Urinary bladder (tissue), 4 donors: ENCODE results near the gene ACD. TPM values are rescaled to one million over a fixed set of nuclear protein-coding genes. Genes with fewer than 3 reads are reported as not detected.

Experiments
- DNase-seq: peaks from one replicate; pipeline ENCODE4 v3.0.0-alpha.2; 2015; ENCODE audit errors: extremely low spot score
- H3K27ac ChIP-seq: one replicate; pipeline ENCODE4 v1.5.1; 2013; ENCODE audit warnings: low read depth, mild to moderate bottlenecking, moderate library complexity
- H3K36me3 ChIP-seq: one replicate; pipeline ENCODE4 v1.6.1; 2013; ENCODE audit warnings: mild to moderate bottlenecking, moderate library complexity; ENCODE audit not compliant: insufficient read depth
- H3K4me1 ChIP-seq: one replicate; pipeline ENCODE4 v1.6.1; 2013; ENCODE audit warnings: mild to moderate bottlenecking, moderate library complexity; ENCODE audit not compliant: insufficient read depth
- H3K4me3 ChIP-seq: one replicate; pipeline ENCODE4 v1.5.1; 2013; ENCODE audit warnings: low read depth, low read length
- WGBS: extraction: QIAGEN DNeasy Blood & Tissue Kit; methylation state at CpG from one replicate; pipeline ENCODE4 v1.1.7; 2013; 5-methylcytosine and 5-hydroxymethylcytosine counted together
- polyA plus RNA-seq: library from polyadenylated mRNA; stranded (reverse); fragments of 200-250 nt; gene quantifications from one replicate; pipeline ENCODE4 v1.2.3, GENCODE V29; 2013
- total RNA-seq: library from RNA; depleted of rRNA; stranded (reverse); fragments of >200 nt; gene quantifications from one replicate; pipeline ENCODE4 v1.2.3, GENCODE V29; 2014
- donor health status: healthy with polysubstance abuse.
- donor health status: healthy.

Gene ACD
- total and polyA plus RNA-seq, 2 donors: 9.5 to 34.6 TPM

- Histone ChIP-seq H3K36me3 (no peaks in the 10 kb centered on the region), H3K27ac (no peak overlapping the region), H3K4me3 (peak overlapping the region; percentile 40), H3K4me1 (no peaks in the 10 kb centered on the region)
- 12% methylated on average over 59 of the region's 59 CpGs for WGBS
- DNase-seq: no peak
These were observed 7.4 kb downstream of the ACD start for GRCh38 chr16:67652578-67653127.

- 85% methylated on average over 4 of the region's 4 CpGs for WGBS
These were observed 8.2 kb downstream of the ACD start for GRCh38 chr16:67651847-67652246.

GRCh38 chr16:67651039-67651438, 9.0 kb downstream of the ACD start:
- Histone ChIP-seq H3K4me1 (no peaks in the 10 kb centered on the region), H3K4me3 (no peak overlapping the region), H3K27ac (no peak overlapping the region), H3K36me3 (no peaks in the 10 kb centered on the region)
- DNase-seq: no peak
- WGBS: 90% methylated on average over 7 of the region's 7 CpGs

More at GRCh38 chr16:67651847-67652246, 8.2 kb downstream of the ACD start:
- DNase-seq: no peak
- Histone ChIP-seq H3K4me3 (no peak overlapping the region), H3K27ac (no peak overlapping the region), H3K36me3 (no peaks in the 10 kb centered on the region), H3K4me1 (no peaks in the 10 kb centered on the region)

GRCh38 chr16:67650023-67650422, 10.0 kb downstream of the ACD start:
- DNase-seq: no peak
- WGBS: 65% methylated on average over 8 of the region's 8 CpGs

GRCh38 chr16:67649494-67649931, 10.5 kb downstream of the ACD start:
- WGBS: 15% methylated on average over 34 of the region's 34 CpGs
- H3K36me3 ChIP-seq: no peaks in the 10 kb centered on the region
- no peaks in the 10 kb centered on the region for H3K4me1 ChIP-seq
- DNase-seq: no peak
- H3K4me3 ChIP-seq: no peak overlapping the region
- H3K27ac ChIP-seq: no peak overlapping the region

More at GRCh38 chr16:67650023-67650422, 10.0 kb downstream of the ACD start:
- H3K36me3 ChIP-seq: no peaks in the 10 kb centered on the region
- no peak overlapping the region for H3K4me3 ChIP-seq
- H3K27ac ChIP-seq: no peak overlapping the region
- H3K4me1 ChIP-seq: no peaks in the 10 kb centered on the region

GRCh38 chr16:67648764-67649407, 11.2 kb downstream of the ACD start:
- DNase-seq: no peak
- WGBS: 47% methylated on average over 35 of the region's 35 CpGs
- Histone ChIP-seq H3K4me3 (no peak overlapping the region), H3K36me3 (no peaks in the 10 kb centered on the region), H3K4me1 (no peaks in the 10 kb centered on the region), H3K27ac (no peak overlapping the region)

GRCh38 chr16:67648088-67648763, 11.8 kb downstream of the ACD start:
- Histone ChIP-seq H3K4me3 (no peak overlapping the region), H3K27ac (no peak overlapping the region)
- no peak for DNase-seq

GRCh38 chr16:67647681-67648080, 12.4 kb downstream of the ACD start:
- DNase-seq: no peak
- Histone ChIP-seq H3K27ac (no peak overlapping the region), H3K4me1 (no peaks in the 10 kb centered on the region), H3K4me3 (no peak overlapping the region), H3K36me3 (no peaks in the 10 kb centered on the region)
- 68% methylated on average over 13 of the region's 13 CpGs for WGBS

More at GRCh38 chr16:67648088-67648763, 11.8 kb downstream of the ACD start:
- Histone ChIP-seq H3K36me3 (no peaks in the 10 kb centered on the region), H3K4me1 (no peaks in the 10 kb centered on the region)
- WGBS: 20% methylated on average over 65 of the region's 65 CpGs

GRCh38 chr16:67647111-67647651, 12.9 kb downstream of the ACD start:
- 75% methylated on average over 15 of the region's 15 CpGs for WGBS
- no peak overlapping the region for H3K27ac ChIP-seq
- no peak for DNase-seq
- no peaks in the 10 kb centered on the region for H3K4me1 ChIP-seq
- no peaks in the 10 kb centered on the region for H3K36me3 ChIP-seq
- no peak overlapping the region for H3K4me3 ChIP-seq

- Histone ChIP-seq H3K4me1 (no peaks in the 10 kb centered on the region), H3K27ac (no peak overlapping the region), H3K4me3 (peak overlapping the region; percentile 22), H3K36me3 (no peaks in the 10 kb centered on the region)
- no peak for DNase-seq
- 84% methylated on average over 15 of the region's 15 CpGs for WGBS
These were observed 14.5 kb downstream of the ACD start for GRCh38 chr16:67645397-67646121.

GRCh38 chr16:67644038-67644437, 16.0 kb downstream of the ACD start:
- no peak overlapping the region for H3K27ac ChIP-seq
- DNase-seq: no peak
- 90% methylated on average over 9 of the region's 9 CpGs for WGBS
- no peaks in the 10 kb centered on the region for H3K4me1 ChIP-seq
- no peak overlapping the region for H3K4me3 ChIP-seq
- no peaks in the 10 kb centered on the region for H3K36me3 ChIP-seq

- Histone ChIP-seq H3K4me1 (no peaks in the 10 kb centered on the region), H3K4me3 (no peak overlapping the region), H3K27ac (no peak overlapping the region), H3K36me3 (peaks cover 2% of the 10 kb centered on the region)
- 42% methylated on average over 10 of the region's 10 CpGs for WGBS
- no peak for DNase-seq
These were observed 18.0 kb downstream of the ACD start for GRCh38 chr16:67641779-67642708.
